Erythroblast (primary cell): ENCODE data around the gene KCNMA1.

ENCODE experiments used
- GATA1 ChIP-seq: IDR thresholded peaks from 2 replicates; pipeline ENCODE4 v1.6.1; 2011; ENCODE audit warnings: low read depth, mild to moderate bottlenecking, control low read depth, low read length, moderate library complexity
- POLR2A ChIP-seq: IDR thresholded peaks from 2 replicates; pipeline ENCODE4 v1.6.1; 2011; ENCODE audit warnings: mild to moderate bottlenecking, low read length

- TF ChIP-seq POLR2A (no peak), GATA1 (no peak)
Measured at GRCh38 chr10:77643795-77644468, 6.3 kb upstream of the KCNMA1 start.
